Psoas muscle (tissue), 8 donors: ENCODE results near the gene ZYG11B. TPM values are rescaled to one million over a fixed set of nuclear protein-coding genes. Genes with fewer than 3 reads are reported as not detected.
"Not testable (repeated sequence)": the region's sequence is repeated elsewhere in the genome, so short reads cannot be mapped to it uniquely, and the experiment has no call there.

Experiments
- ATAC-seq, 4 donors: fragments of 200-7000 bp; cut with Tn5 transposase; one replicate each; pipeline ENCODE4 v1.9.1; 2020; ENCODE audit warnings: moderate library complexity in 3 of 4, mild to moderate bottlenecking in 2 of 4
- DNase-seq, 2 donors: peaks; one replicate each; pipeline ENCODE4 v3.0.0-alpha.2; 2020
- H3K27ac ChIP-seq: fragments of 200-600 bp; one replicate; pipeline ENCODE4 v1.8.0; 2022
- H3K27me3 ChIP-seq, 3 donors: fragments of 200-600 bp in 1 of 3; one replicate each; pipeline versions ENCODE4 v1.6.1 to v1.8.0; 2013 to 2022; ENCODE audit warnings: low read length in 2 of 3, mild to moderate bottlenecking in 2 of 3, moderate library complexity in 1 of 3; ENCODE audit not compliant: insufficient read depth in 3 of 3
- H3K36me3 ChIP-seq, 2 donors: fragments of 200-600 bp in 1 of 2; one replicate each; pipeline versions ENCODE4 v1.6.1 to v1.8.0; 2013 to 2022; ENCODE audit warnings: low read depth in 1 of 2, mild to moderate bottlenecking in 1 of 2, moderate library complexity in 1 of 2; ENCODE audit not compliant: insufficient read depth in 1 of 2
- H3K4me1 ChIP-seq: fragments of 200-600 bp; one replicate; pipeline ENCODE4 v1.8.0; 2022
- H3K4me3 ChIP-seq: fragments of 200-600 bp; one replicate; pipeline ENCODE4 v1.8.0; 2022; ENCODE audit warnings: mild to moderate bottlenecking
- H3K9me3 ChIP-seq: fragments of 200-600 bp; one replicate; pipeline ENCODE4 v1.8.0; 2022
- CTCF ChIP-seq: fragments of 200-600 bp; IDR thresholded peaks from one replicate; pipeline ENCODE4 v1.8.0; 2022; ENCODE audit warnings: antibody characterized with exemption
- WGBS, 3 donors: extraction: QIAGEN DNeasy Blood & Tissue Kit; methylation state at CpG; one replicate each; pipeline versions ENCODE4 v1.1.6 to v1.1.7; 2013; 5-methylcytosine and 5-hydroxymethylcytosine counted together
- intact Hi-C, 2 donors: fragments of 100-400 bp; cut with DNase I; formaldehyde crosslinking; loops; one replicate each; pipeline versions ENCODE4 v1.11.0 to v1.14.2; 2022
- polyA plus RNA-seq, 3 donors: library from polyadenylated mRNA; stranded (reverse); fragments of 200-250 nt; gene quantifications; one replicate each; pipeline ENCODE4 v1.2.3, GENCODE V29; 2013
- total RNA-seq, 4 donors: library from RNA; stranded (reverse); fragmentation: NEBNext Ultra II Directional in 2 of 4; extraction: Animal tissue kit (Norgen Biotek cat#: 25700) in 2 of 4; gene quantifications; one replicate each; pipeline versions ENCODE4 v1.2.1 to v1.2.4, GENCODE V29; 2021 to 2023
- donor health status: healthy with polysubstance abuse.
- donor health status: DM: no; HTN: no; CAD: no; lungs with moderate emphysema.
- donor health status: Bipolar disorder and iron deficiency.
- donor health status: healthy.
- donor health status: DM: yes; HTN: yes; CAD: no.
- donor health status: DM: no; HTN: no; CAD: no.
- donor health status: DM: no; HTN: no; CAD: no.
- donor health status: DM: yes; HTN: yes; CAD: no.

Gene ZYG11B
- total and polyA plus RNA-seq, 7 donors, result 11.4 to 152 (median 82.8) TPM

GRCh38 chr1:52686261-52686751 lies 39.9 kb upstream of the ZYG11B start:
- peak; percentile 73 for TF ChIP-seq CTCF
- H3K4me3 ChIP-seq, H3K9me3 ChIP-seq, H3K4me1 ChIP-seq, H3K27me3 ChIP-seq, H3K27ac ChIP-seq: not testable (repeated sequence)
- peak; percentile 80 to 90 (median 87) for ATAC-seq
- peak; percentile 54 to 84 for DNase-seq
- WGBS, 3 donors, result 47 to 62% (median 56%) methylated on average over 15 to 17 of the region's 17 CpGs
- intact Hi-C loops, result loop anchor here in 1 of 2 donors (10.0 kb wide), 1 partner anchor 202 kb away; no protein-coding TSS in a partner anchor
- H3K36me3 ChIP-seq, result peaks cover 5 to 57% of the 10 kb centered on the region in 2 donors

- 65 to 79% (median 69%) methylated on average over 5 of the region's 5 CpGs for WGBS, 3 donors
- intact Hi-C loops, result loop anchor here in 1 of 2 donors (10.0 kb wide), 1 partner anchor 202 kb away; no protein-coding TSS in a partner anchor
- no peak for DNase-seq
- peaks cover 5 to 62% of the 10 kb centered on the region in 2 donors for H3K36me3 ChIP-seq
- H3K27ac ChIP-seq, result no peak overlapping the region
- no peaks in the 10 kb centered on the region for H3K9me3 ChIP-seq
- H3K4me3 ChIP-seq, result no peak overlapping the region
- peak in 2 of 4 donors; percentile 16 to 42 for ATAC-seq
- H3K4me1 ChIP-seq, result no peaks in the 10 kb centered on the region
- TF ChIP-seq CTCF, result no peak
- H3K27me3 ChIP-seq, result no peaks in the 10 kb centered on the region
These were observed 39.4 kb upstream of the ZYG11B start for GRCh38 chr1:52686830-52687229.

GRCh38 chr1:52691821-52692220 lies 34.4 kb upstream of the ZYG11B start:
- Histone ChIP-seq H3K27me3 (no peaks in the 10 kb centered on the region), H3K4me1 (peaks cover 5% of the 10 kb centered on the region), H3K27ac (no peak overlapping the region), H3K9me3 (no peaks in the 10 kb centered on the region), H3K36me3 (peaks cover 9 to 64% of the 10 kb centered on the region in 2 donors), H3K4me3 (no peak overlapping the region)
- WGBS, 3 donors, result 91 to 95% (median 93%) methylated on average over 3 of the region's 3 CpGs
- intact Hi-C loops, result no loop called here
- TF ChIP-seq CTCF, result no peak
- DNase-seq (no peak), ATAC-seq (peak in 2 of 4 donors; percentile 30 to 33)

- peaks cover 4 to 55% of the 10 kb centered on the region in 2 donors for H3K36me3 ChIP-seq
- TF ChIP-seq CTCF, result no peak
- ATAC-seq, result no peak
- no peaks in the 10 kb centered on the region for H3K27me3 ChIP-seq
- 91 to 100% (median 93%) methylated on average over 4 of the region's 4 CpGs for WGBS, 3 donors
- H3K4me1 ChIP-seq, result peaks cover 5% of the 10 kb centered on the region
- intact Hi-C loops, result no loop called here
- H3K4me3 ChIP-seq, result no peak overlapping the region
- DNase-seq, result no peak
- no peaks in the 10 kb centered on the region for H3K9me3 ChIP-seq
- no peak overlapping the region for H3K27ac ChIP-seq
These were observed 33.6 kb upstream of the ZYG11B start for GRCh38 chr1:52692697-52693096.

GRCh38 chr1:52693351-52693750 lies 32.9 kb upstream of the ZYG11B start:
- H3K27ac ChIP-seq, intact Hi-C loops, H3K4me1 ChIP-seq, H3K4me3 ChIP-seq, H3K27me3 ChIP-seq, ATAC-seq, DNase-seq, H3K9me3 ChIP-seq: not testable (repeated sequence)
- H3K36me3 ChIP-seq, result peaks cover 4 to 49% of the 10 kb centered on the region in 2 donors
- 96 to 98% (median 97%) methylated on average over 7 to 10 of the region's 10 CpGs for WGBS, 3 donors
